ENCODE data around the gene ACVRL1.

GRCh38 chr12:51871126-51871525, 36.2 kb upstream of the ACVRL1 start:
- no peak for TF ChIP-seq CTCF (IDR thresholded peaks at IDR 0.05)
- TF ChIP-seq POLR2A (IDR thresholded peaks at IDR 0.05) = no peak
- TF ChIP-seq POLR2AphosphoS5 (IDR thresholded peaks at IDR 0.05) = no peak
